ENCODE measurements around the gene ZNRF2. TPM values are rescaled to one million over a fixed set of nuclear protein-coding genes. Genes with fewer than 3 reads are reported as not detected.
"Not testable (repeated sequence)": the region's sequence is repeated elsewhere in the genome, so short reads cannot be mapped to it uniquely, and the experiment has no call there.

The ZNRF2 gene
- polyA plus RNA-seq, 3 donors = 14.5 to 15.9 (median 15.3) TPM

GRCh38 chr7:30352169-30352568 is 67.8 kb downstream of the ZNRF2 start:
- DNase-seq = no peak

DNA sequence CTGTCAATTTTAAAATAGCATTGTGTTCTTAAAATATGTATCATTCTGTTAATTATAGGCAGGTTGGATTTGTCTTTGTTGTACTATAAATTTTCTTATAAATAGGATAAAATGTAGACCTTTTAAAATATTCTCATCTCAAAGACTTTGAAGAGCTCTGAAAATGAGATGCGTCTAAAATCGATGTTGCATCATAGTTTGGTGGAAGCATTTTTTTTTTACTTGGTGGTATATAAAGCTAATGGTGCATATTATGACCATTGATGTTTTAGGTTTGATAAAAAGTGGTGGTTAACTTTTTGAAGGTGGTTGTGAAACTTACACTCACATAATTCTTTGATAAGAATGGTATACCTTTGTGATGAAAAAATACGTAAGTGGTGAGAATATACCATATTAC is 69.1 kb downstream of the ZNRF2 start:
- DNase-seq = no peak

DNA sequence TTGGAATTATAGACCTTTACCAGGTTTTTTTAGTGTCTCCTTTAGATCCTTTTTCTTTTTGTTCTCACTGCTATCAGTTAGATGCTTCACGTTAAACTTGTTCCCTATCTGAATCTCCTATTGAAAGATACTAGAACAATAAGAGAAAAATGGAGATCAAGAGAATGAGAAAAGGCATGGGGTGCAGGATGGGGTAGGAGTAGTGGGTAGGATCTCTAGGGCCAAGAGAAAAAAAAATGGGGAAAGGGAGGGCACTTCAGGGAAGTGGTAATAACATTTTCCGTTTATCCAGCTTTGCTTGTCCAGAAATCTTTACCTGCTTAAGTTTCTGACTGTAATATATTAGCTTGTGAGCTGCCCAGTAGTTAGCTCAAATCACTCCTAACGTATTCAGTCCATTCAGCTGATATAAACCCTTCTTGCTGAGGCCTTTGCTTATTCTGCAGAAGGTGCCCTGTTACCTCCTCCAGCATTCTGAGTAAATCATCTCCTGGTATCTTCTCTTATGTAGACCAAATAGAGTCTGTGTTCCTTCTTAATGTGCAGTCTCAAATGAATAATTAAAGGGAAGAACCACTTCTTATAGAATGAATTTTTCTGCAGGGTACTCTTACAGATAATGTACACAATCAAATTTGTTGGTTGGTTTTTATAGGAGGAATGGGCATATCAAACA is 69.7 kb downstream of the ZNRF2 start:
- no peak for DNase-seq

GRCh38 chr7:30354791-30355190 is 70.4 kb downstream of the ZNRF2 start:
- DNase-seq = no peak

GRCh38 chr7:30359957-30360356 is 75.6 kb downstream of the ZNRF2 start:
- no peak for DNase-seq

GRCh38 chr7:30363778-30364563 is 79.6 kb downstream of the ZNRF2 start:
- no peak for DNase-seq

- no peak for DNase-seq
Measured at GRCh38 chr7:30364773-30365172, 80.4 kb downstream of the ZNRF2 start.

DNA sequence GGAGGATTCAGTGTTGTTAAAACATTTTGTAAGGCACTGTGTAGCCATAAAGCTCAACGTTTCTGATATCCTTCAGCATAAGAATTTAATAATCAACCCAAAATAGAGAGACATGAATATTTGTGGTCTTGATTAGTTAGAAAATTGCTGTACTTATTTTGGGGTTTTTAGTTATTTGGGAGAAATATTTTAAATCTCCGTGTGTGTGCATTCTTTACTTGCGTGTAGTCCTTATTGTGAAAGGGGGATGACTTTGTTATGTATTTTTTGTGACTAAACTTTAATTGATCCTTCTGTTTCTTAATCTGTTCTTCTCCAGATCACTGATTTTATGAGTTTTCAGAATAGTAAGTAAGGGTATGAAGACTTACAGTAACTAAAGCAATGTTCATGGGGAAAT is 81.2 kb downstream of the ZNRF2 start:
- DNase-seq = no peak

GRCh38 chr7:30366606-30367005 is 82.2 kb downstream of the ZNRF2 start:
- no peak for DNase-seq

DNA sequence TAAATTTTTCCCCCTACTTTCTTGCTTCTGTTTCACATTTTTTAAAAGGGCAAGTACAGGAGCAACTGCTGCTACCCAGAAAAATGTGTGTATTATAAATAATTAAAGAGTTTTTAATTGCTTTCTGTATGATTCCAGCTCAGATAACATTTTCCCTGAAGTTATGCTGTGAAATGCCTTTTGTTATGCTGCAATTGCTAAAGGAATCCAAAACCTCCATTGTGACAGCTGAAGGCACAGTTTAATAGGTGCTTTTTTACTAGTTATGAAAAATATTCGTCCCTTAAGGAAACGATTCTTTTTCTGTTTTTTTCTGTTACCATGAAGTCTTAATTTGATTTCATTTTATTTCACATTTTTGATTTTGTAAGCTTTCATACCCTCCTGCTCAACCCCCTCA is 83.2 kb downstream of the ZNRF2 start:
- DNase-seq = no peak

- DNase-seq = no peak
Measured at GRCh38 chr7:30369879-30370278, 85.5 kb downstream of the ZNRF2 start.

DNA sequence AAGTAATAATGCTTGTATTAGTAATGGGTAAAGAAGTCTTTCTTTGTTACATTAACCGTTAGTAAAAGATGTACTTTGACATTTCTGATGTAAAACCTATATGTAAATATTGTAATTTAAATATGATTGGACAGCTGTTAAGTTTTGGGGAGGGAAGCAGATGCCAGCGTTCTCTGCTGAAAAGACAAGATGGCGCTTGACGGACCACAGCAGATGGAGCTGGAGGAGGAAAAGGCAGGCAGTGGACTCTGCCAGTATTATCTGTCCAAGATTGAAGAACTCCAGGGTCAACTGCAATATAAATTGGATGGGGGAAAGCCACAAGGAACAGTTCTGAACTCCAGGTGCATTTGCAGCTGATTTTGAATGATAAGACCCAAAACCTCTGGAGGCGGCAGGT is 86.9 kb downstream of the ZNRF2 start:
- no peak for DNase-seq

GRCh38 chr7:30378275-30378674 is 93.9 kb downstream of the ZNRF2 start:
- no peak for DNase-seq

GRCh38 chr7:30379131-30379530 is 94.7 kb downstream of the ZNRF2 start:
- DNase-seq = no peak

DNA sequence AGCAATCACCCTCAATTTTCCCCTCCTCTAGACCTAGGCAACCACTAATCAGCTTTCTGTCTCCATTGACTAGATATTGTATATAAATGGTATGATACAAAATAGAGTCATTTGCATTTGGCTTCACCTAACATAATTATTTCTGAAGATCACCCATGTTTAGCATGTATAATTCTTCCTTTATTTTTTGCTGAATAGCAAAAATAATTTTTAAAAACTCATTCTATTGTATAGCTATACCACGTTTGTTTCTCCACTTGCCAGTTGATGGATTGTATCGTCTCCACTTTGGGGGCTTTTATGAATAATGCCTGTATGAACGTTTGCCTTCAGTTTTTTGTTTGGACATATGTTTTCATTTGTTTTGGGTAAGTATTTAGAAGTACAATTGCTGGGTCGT is 95.3 kb downstream of the ZNRF2 start:
- DNase-seq = no peak

- no peak for DNase-seq
Measured at GRCh38 chr7:30380294-30380693, 95.9 kb downstream of the ZNRF2 start.

DNA sequence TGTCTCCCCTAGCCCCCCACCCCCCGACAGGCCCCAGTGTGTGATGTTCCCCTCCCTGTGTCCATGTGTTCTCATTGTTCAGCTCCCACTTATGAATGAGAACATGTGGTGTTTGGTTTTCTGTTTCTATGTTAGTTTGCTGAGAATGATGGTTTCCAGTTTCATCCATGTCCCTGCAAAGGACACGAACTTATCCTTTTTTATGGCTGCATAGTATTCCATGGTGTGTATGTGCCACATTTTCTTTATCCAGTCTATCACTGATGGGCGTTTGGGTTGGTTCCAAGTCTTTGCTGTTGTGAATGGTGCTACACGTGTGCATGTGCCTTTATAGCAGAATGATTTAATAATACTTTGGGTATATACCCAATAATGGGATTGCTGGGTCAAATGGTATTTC is 96.4 kb downstream of the ZNRF2 start:
- DNase-seq = not testable (repeated sequence)

DNA sequence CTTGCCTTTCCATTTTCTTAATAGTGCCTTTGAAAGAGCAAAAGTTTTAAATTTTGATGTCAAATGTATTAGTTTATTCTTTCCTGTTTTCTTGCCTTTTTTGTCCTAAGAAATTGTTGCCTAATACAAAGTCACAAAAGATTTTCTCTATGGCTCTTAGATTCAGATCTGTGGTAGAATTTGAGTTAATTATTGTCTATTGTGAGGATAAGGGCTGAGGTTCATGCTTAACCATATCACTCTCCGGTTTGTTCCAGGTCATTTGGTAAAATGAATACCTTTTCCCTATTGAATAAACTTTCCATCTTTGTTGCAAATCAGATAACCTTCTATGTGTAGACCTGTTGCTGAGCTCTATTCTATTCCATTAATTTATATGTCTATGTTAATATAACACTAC is 98.2 kb downstream of the ZNRF2 start:
- no peak for DNase-seq

- no peak for DNase-seq
Measured at GRCh38 chr7:30389791-30390190, 105.4 kb downstream of the ZNRF2 start.

DNA sequence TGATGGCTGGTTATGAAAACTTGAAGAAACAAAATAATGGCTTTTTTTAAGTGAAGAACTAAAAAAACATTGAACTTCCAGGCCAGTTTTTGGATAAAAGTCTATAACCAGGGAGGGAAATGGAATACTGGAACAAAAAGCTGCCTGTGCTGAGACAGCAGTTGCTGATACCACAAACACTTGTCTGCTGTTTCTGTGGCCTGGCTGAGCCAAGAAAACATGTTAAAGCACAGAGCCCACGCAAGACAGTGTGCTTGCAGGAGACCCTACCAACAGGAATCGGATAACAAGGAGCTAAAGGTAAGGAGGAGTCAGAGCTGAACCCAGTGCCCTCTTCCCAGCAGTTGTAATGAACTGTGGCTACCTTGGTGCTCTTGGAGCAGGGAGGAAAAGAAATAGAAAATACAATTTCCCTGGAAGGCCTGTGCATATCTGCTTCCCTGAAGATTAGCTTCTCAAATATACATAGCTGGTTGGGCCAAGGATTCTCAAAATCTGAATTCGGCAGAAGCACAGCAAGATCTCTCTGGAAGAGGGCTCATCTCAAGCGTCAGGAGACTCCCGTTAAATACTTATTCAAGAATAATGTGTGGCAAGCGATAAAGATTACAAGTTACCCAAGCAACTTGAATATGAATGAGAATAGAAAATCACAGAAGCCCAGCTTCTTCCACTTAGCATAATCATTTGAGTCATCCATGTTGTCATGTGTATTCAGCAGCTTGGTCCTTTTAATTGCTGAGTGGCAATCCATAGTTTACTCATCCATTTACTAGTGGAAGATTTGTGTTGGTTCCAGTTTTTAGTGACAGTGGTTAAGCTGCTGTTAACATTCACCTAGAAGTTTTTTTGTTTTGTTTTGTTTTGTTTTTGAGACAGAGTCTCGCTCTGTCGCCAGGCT is 106.6 kb downstream of the ZNRF2 start:
- no peak for DNase-seq

DNA sequence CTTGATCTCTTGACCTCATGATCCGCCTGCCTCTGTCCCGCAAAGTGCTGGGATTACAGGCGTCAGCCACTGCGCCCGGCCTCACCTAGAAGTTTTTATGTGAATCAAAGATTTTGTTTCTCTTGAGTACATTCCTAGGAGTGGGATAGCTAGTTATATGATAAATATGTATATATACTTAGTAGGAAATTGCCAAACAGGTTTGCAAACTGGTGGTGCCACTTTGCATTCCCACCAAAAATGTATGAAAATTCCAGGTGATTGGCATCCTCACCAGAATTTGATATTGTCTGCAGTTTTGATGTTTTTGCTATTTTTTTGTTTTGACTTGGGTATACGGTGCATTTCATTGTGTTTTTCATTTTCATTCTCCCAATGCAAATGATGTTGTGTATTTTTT is 107.4 kb downstream of the ZNRF2 start:
- DNase-seq = no peak

DNA sequence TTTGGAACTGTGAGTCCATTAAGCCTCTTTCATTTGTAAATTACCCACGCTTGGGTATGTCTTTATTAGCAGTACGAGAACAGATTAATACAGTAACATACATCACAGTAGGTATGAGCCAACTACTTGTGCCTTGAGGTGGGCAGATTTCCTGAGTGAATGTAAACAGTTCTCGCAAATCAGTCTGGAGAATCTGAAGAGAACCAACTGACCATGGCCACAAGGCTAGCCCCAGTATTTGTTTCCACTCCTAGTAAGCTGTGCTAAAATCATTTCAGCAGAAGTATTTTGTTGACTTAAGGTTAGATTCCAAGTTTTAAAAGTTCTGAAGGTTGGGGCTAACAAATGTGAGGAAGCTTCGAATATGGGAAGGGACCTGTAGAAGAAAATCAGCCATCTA is 111.3 kb downstream of the ZNRF2 start:
- DNase-seq = no peak

- DNase-seq = peak; percentile 7
Measured at GRCh38 chr7:30396389-30396788, 112.0 kb downstream of the ZNRF2 start.
